GM12878 (cell line): ENCODE data around the gene PCNP. TPM values are rescaled to one million over a fixed set of nuclear protein-coding genes. Genes with fewer than 3 reads are reported as not detected.

Experiments used
- ATAC-seq: fragments of 200-7000 bp; cut with Tn5 transposase; 3 replicates; pipeline ENCODE4 v1.9.1; 2020; ENCODE audit warnings: mild to moderate bottlenecking, moderate library complexity
- BruUV-seq: library from RNA; stranded (reverse); fragments of 400-500 nt; replicated peaks from 2 replicates; lab custom pipeline; 2021; lab: Mats Ljungman, UMichigan
- CTCF ChIA-PET: fragments of 300-600 bp; sonication (Branson Sonifier 250); formaldehyde crosslinking; extraction: SDS; loops from one replicate; lab custom pipeline; 2021; ENCODE audit warnings: inconsistent platforms; lab: Yijun Ruan, JAX
- POLR2A ChIA-PET: fragments of 350-600 bp; formaldehyde crosslinking; extraction: SDS; loops from one replicate; lab custom pipeline; 2021; ENCODE audit warnings: inconsistent platforms; lab: Charles Lee
- RAD21 ChIA-PET: fragments of 300-600 bp; sonication (Branson Sonifier 250); formaldehyde crosslinking; loops from one replicate; lab custom pipeline; 2023; ENCODE audit warnings: antibody characterized with exemption; ENCODE audit not compliant: unreplicated experiment; lab: Charles Lee
- SMC1A ChIA-PET: fragments of 300-600 bp; sonication (Branson Sonifier 250); formaldehyde crosslinking; loops from one replicate; lab custom pipeline; 2023; ENCODE audit not compliant: unreplicated experiment, uncharacterized antibody; lab: Charles Lee
- DNase-seq: peaks from one replicate; pipeline ENCODE4 v3.0.0-alpha.2; 2011; ENCODE audit warnings: low read depth, low spot score
- FAIRE-seq: peaks from 3 replicates; lab custom pipeline; 2011; peaks lifted over from hg19 to GRCh38; lab: Jason Lieb, UNC
- H2AFZ ChIP-seq: 2 replicates; pipeline ENCODE4 v1.6.0; 2011; ENCODE audit warnings: low read depth, low read length, control low read depth; ENCODE audit not compliant: control insufficient read depth
- H3K27ac ChIP-seq: 2 replicates; pipeline ENCODE4 v1.5.1; 2011; ENCODE audit warnings: control low read depth; ENCODE audit not compliant: control insufficient read depth, insufficient read depth
- H3K27me3 ChIP-seq, 2 experiments: replicated peaks in 1 of 2; 2 replicates each; pipeline versions ENCODE4 v1.6.0 to v1.6.1; 2011; ENCODE audit warnings: low read length in 1 of 2; ENCODE audit not compliant: control insufficient read depth in 2 of 2, insufficient read depth in 2 of 2
- H3K36me3 ChIP-seq, 2 experiments: 2 replicates each; pipeline ENCODE4 v1.5.1; 2011; ENCODE audit warnings: low read length in 1 of 2; ENCODE audit not compliant: control insufficient read depth in 2 of 2, insufficient read depth in 2 of 2
- H3K4me1 ChIP-seq: 2 replicates; pipeline ENCODE4 v1.6.1; 2011; ENCODE audit warnings: mild to moderate bottlenecking, low read length, moderate library complexity, mixed read lengths; ENCODE audit not compliant: control insufficient read depth, insufficient read depth
- H3K4me2 ChIP-seq: 2 replicates; pipeline ENCODE4 v1.6.0; 2011; ENCODE audit warnings: control low read depth; ENCODE audit not compliant: control insufficient read depth, insufficient read depth
- H3K4me3 ChIP-seq: fragments of 200-600 bp; sonication (generic); 2 replicates; pipeline ENCODE4 v1.5.1; 2016
- H3K79me2 ChIP-seq: 2 replicates; pipeline ENCODE4 v1.6.0; 2011; ENCODE audit warnings: low read length; ENCODE audit not compliant: control insufficient read depth, insufficient read depth
- H3K9ac ChIP-seq: 2 replicates; pipeline ENCODE4 v1.8.0; 2011; ENCODE audit warnings: low read length, control low read depth, mixed read lengths; ENCODE audit not compliant: control insufficient read depth, insufficient read depth
- H3K9me3 ChIP-seq: replicated peaks from 3 replicates; pipeline ENCODE4 v1.5.1; 2011; ENCODE audit warnings: mild to moderate bottlenecking, low read length; ENCODE audit not compliant: control insufficient read depth, insufficient read depth
- H4K20me1 ChIP-seq: 2 replicates; pipeline ENCODE4 v1.6.0; 2011; ENCODE audit not compliant: control insufficient read depth, insufficient read depth
- ATF7 ChIP-seq: fragments of 450-650 bp; IDR thresholded peaks from 2 replicates; pipeline ENCODE4 v1.6.1; 2016; ENCODE audit warnings: low read depth, mild to moderate bottlenecking
- IKZF2 ChIP-seq, 2 experiments: fragments of 450-650 bp; IDR thresholded peaks; 2 replicates each; pipeline ENCODE4 v1.6.1; 2017; ENCODE audit warnings: mild to moderate bottlenecking in 2 of 2, moderate library complexity in 2 of 2
- IRF4 ChIP-seq: IDR thresholded peaks from 2 replicates; pipeline ENCODE4 v1.6.1; 2011; ENCODE audit warnings: low read depth, low read length
- JUND ChIP-seq: IDR thresholded peaks from 2 replicates; pipeline ENCODE4 v1.6.1; 2012; ENCODE audit warnings: low read depth, mild to moderate bottlenecking, low read length, improper control_type of control experiment, moderate library complexity
- POLR2AphosphoS5 ChIP-seq: IDR thresholded peaks from 2 replicates; pipeline ENCODE4 v1.6.1; 2011; ENCODE audit warnings: mild to moderate bottlenecking, low read length, inconsistent platforms
- WGBS: methylation state at CpG from one replicate; pipeline ENCODE4 v1.1.6; 2016; ENCODE audit warnings: low lambda C conversion rate; ENCODE audit not compliant: insufficient replicate concordance, insufficient coverage; ENCODE audit errors: missing lambda C conversion rate; 5-methylcytosine and 5-hydroxymethylcytosine counted together
- in situ Hi-C: fragments of 300-500 bp; cut with MboI; formaldehyde crosslinking; loops from 9 replicates; pipeline ENCODE4 v1.14.3; 2018; ENCODE audit warnings: mixed read lengths
- intact Hi-C: fragments of 100-400 bp; cut with micrococcal nuclease; formaldehyde crosslinking; loops from one replicate; pipeline ENCODE4 v1.14.2; 2022; ENCODE audit not compliant: unreplicated experiment
- polyA plus RNA-seq, 11 experiments: library from polyadenylated mRNA; depleted of rRNA in 4 of 11; unstranded in 6 of 11; stranded (reverse) in 5 of 11; fragments of >200 nt; fragmentation: Nextera tagmentation in 4 of 11; fragmentation: Illumina TruSeq in 1 of 11; extraction: Ambion mirVana in 4 of 11; extraction: Trizol in 1 of 11; gene quantifications; 1 replicate in 1 of 11; 2 replicates in 10 of 11; pipeline versions ENCODE4 v1.2.1 to v1.2.3, GENCODE V29; 2011 to 2016; ENCODE audit warnings: inconsistent platforms in 2 of 11, missing spikeins in 2 of 11, low read depth in 1 of 11
- total RNA-seq, 4 experiments: library from RNA; depleted of rRNA in 3 of 4; stranded (reverse); fragments of >200 nt in 3 of 4; fragmentation: Illumina TruSeq in 1 of 4; extraction: Trizol in 1 of 4; gene quantifications; 2 replicates each; pipeline versions ENCODE4 v1.2.1 to v1.2.3, GENCODE V29; 2013 to 2021
- TF ChIP-seq, protein P1 (sequence below), 3 experiments: IDR thresholded peaks in 2 of 3; conservative IDR thresholded peaks in 1 of 3; 2 replicates each; pipeline ENCODE4 v1.5.1; 2011; ENCODE audit warnings: low read depth in 3 of 3, low read length in 3 of 3, mild to moderate bottlenecking in 3 of 3, control low read depth in 2 of 3, moderate library complexity in 2 of 3, inconsistent platforms in 1 of 3, mixed read lengths in 1 of 3; ENCODE audit not compliant: control insufficient read depth in 2 of 3, insufficient read depth in 1 of 3; ENCODE audit errors: extremely low read depth in 1 of 3

PCNP gene
- total and polyA plus RNA-seq, 10 of the 15 experiments (the other 5 are each of a cell fraction or from before 2014, with no cell fraction given), result 49.8 to 179 (median 109) TPM

DNA sequence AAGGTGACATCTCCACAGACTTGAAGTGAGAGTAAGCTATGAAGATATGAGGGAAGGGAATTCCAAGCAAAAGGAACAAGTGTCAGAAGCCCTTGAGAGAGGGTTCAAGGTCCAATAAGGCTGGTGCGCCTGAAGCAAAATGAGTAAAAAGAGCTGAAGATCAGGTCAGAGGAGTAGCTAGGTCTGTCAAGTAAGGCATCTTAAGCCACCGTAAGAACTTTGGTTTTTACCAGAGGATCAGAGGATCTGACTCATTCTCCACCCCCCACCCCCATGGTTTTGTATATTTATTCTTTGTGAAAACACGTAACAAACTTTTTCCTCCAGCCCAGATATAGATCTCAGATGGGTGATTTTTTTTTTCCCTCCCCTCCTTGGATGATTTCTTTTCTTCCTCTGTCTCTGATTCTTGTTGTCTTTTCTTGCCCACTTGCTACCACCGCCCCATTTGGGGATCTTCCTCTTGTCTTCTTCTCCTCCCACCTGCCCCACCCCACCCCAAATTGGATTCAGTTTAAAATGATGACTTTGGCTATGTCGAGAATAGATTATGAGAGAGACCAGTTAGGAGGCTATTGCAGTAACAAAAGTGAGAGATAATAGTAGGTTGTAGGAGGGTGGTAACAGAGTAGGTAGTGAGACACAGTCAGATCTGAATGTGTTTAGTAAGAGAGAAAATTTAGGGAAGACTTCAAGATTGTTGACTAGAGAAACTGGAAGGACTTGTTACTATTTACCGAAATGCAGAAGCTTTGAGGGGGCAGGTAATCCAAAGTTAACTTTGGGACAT lies 6.3 kb upstream of the PCNP start:
- no TSS peak for BruUV-seq
- H3K27me3 ChIP-seq, result no peaks in the 10 kb centered on the region
- no peak overlapping the region for H3K27ac ChIP-seq
- no peaks in the 10 kb centered on the region for H3K9me3 ChIP-seq
- ATAC-seq (no peak), FAIRE-seq (no peak), DNase-seq (no peak)
- H2AFZ ChIP-seq, result no peak overlapping the region
- in situ Hi-C loops (no loop called here), intact Hi-C loops (loop anchor here (10.0 kb wide), 1 partner anchor 183 kb away; no protein-coding TSS in a partner anchor)
- H3K4me2 ChIP-seq, result no peak overlapping the region
- CTCF ChIA-PET, result no interaction called here
- POLR2A ChIA-PET, result no interaction called here
- H3K79me2 ChIP-seq, result peaks cover 16% of the 10 kb centered on the region
- TF ChIP-seq IKZF2 (IDR thresholded peaks at IDR 0.05) (no peak), JUND (no peak), POLR2AphosphoS5 (no peak), IRF4 (no peak), ATF7 (no peak)
- TF ChIP-seq, protein P1, sequence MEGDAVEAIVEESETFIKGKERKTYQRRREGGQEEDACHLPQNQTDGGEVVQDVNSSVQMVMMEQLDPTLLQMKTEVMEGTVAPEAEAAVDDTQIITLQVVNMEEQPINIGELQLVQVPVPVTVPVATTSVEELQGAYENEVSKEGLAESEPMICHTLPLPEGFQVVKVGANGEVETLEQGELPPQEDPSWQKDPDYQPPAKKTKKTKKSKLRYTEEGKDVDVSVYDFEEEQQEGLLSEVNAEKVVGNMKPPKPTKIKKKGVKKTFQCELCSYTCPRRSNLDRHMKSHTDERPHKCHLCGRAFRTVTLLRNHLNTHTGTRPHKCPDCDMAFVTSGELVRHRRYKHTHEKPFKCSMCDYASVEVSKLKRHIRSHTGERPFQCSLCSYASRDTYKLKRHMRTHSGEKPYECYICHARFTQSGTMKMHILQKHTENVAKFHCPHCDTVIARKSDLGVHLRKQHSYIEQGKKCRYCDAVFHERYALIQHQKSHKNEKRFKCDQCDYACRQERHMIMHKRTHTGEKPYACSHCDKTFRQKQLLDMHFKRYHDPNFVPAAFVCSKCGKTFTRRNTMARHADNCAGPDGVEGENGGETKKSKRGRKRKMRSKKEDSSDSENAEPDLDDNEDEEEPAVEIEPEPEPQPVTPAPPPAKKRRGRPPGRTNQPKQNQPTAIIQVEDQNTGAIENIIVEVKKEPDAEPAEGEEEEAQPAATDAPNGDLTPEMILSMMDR (IDR thresholded peaks at IDR 0.05 in 2 of 3, conservative IDR thresholded peaks at IDR 0.05 in 1 of 3; ENCODE audit: control insufficient read depth in 2 of 3, extremely low read depth in 1 of 3, insufficient read depth in 1 of 3, low read depth in 3 of 3, low read length in 3 of 3), result no peak
- no peak overlapping the region for H3K9ac ChIP-seq
- RAD21 ChIA-PET, result no interaction called here
- H3K36me3 ChIP-seq, result peaks cover 0 to 14% of the 10 kb centered on the region in 2 experiments
- 90% methylated on average over 5 of the region's 6 CpGs for WGBS
- SMC1A ChIA-PET, result no interaction called here
- no peak overlapping the region for H3K4me3 ChIP-seq
- H4K20me1 ChIP-seq, result no peaks in the 10 kb centered on the region
- peaks cover 2% of the 10 kb centered on the region for H3K4me1 ChIP-seq
